MM.1S (cell line): Measurements from ENCODE around the gene FAM81A.

Source experiments
- CTCF ChIP-seq: fragments of 300-600 bp; sonication (generic); IDR thresholded peaks from 2 replicates; pipeline ENCODE4 v1.5.1; 2016; ENCODE audit warnings: antibody characterized with exemption, low read length, mixed read lengths
- EZH2 ChIP-seq: fragments of 300-600 bp; sonication (generic); optimal IDR thresholded peaks from 2 replicates; pipeline ENCODE3; 2017; ENCODE audit warnings: low read depth, mild to moderate bottlenecking, antibody characterized with exemption, low read length, mixed read lengths

GRCh38 chr15:59556380-59556779, 118.4 kb downstream of the FAM81A start:
- TF ChIP-seq CTCF (no peak), EZH2 (no peak)
